Measurements from ENCODE around the gene FTO.

DNA sequence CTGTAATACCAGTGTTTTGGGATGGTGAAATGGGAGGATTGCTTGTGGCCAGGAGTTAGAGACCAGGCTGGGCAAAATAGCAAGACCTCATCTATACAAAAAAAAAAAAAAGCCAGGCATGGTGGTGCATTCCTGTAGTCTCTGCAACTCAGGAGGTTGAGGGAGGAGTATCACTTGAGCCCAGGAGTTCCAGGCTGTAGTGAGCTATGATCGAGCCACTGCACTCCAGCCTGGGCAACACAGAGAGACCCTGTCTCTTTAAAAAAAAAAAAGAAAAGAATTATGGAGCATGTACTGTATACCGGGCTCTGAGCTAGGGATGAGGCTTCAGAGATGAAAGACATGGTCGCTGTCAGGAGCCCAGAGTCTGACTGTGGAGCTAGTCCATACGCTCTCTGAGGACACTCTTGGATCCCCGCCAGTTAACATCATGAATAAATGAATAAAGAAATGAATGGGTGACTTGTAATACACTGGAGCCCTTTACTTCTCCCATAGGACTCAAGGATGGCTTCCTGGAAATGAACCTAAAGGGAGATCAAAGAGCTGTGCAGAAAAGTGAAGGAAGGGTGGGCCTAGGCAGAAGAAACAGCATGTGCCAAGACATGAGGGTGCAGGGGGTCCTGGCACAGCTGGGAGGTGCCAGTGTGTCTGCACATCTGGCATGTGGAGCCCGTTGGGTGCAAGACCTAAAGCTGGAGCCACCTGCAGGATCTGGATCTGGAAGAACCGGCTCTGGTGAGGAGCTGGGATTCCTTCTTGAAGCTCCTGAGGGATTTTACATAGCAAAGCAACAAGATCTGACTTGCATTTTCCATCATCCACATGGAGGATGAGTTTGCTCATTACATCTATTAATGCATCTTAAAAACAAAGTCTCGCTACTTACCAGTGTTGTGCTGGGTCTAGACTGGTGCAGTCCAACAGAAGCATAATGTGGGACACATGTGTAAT, 462.2 kb downstream of the FTO start:
- TF ChIP-seq, protein P1, sequence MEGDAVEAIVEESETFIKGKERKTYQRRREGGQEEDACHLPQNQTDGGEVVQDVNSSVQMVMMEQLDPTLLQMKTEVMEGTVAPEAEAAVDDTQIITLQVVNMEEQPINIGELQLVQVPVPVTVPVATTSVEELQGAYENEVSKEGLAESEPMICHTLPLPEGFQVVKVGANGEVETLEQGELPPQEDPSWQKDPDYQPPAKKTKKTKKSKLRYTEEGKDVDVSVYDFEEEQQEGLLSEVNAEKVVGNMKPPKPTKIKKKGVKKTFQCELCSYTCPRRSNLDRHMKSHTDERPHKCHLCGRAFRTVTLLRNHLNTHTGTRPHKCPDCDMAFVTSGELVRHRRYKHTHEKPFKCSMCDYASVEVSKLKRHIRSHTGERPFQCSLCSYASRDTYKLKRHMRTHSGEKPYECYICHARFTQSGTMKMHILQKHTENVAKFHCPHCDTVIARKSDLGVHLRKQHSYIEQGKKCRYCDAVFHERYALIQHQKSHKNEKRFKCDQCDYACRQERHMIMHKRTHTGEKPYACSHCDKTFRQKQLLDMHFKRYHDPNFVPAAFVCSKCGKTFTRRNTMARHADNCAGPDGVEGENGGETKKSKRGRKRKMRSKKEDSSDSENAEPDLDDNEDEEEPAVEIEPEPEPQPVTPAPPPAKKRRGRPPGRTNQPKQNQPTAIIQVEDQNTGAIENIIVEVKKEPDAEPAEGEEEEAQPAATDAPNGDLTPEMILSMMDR (IDR thresholded peaks at IDR 0.05), result no peak
- no peak for TF ChIP-seq POLR2A (IDR thresholded peaks at IDR 0.05)

Measured in adrenal gland (tissue), 5 donors.